Measurements from ENCODE around the gene SLC25A26.

Gene SLC25A26

DNA sequence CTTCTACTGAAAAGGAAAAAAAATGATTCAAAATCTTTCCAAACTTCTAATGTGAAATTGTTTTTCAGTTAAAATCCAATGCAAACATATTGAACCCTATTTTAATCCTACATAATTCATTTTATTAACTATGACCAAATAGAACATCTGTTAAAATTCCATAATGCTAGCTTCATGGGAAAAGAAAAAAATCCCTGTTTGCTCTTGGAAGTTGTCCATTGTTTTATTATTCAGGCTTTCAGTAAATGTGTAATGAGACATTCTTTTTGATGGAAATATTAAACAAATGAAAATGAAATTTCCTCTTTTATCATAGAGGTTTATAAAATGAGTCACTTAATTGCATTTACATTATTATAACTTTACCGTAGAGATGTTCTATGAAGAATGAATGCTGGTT lies 49.5 kb downstream of the SLC25A26 start:
- no peak overlapping the region for H3K4me3 ChIP-seq (ENCODE audit: low read length)
- H3K4me1 ChIP-seq (ENCODE audit: control insufficient read depth, low read length), result peaks cover 37% of the 10 kb centered on the region
- H3K79me2 ChIP-seq (ENCODE audit: control insufficient read depth, low read length), result peaks cover 3% of the 10 kb centered on the region
- TF ChIP-seq EZH2phosphoT487 (IDR thresholded peaks at IDR 0.05; ENCODE audit: borderline replicate concordance, low read length), result no peak
- TF ChIP-seq, protein P1, sequence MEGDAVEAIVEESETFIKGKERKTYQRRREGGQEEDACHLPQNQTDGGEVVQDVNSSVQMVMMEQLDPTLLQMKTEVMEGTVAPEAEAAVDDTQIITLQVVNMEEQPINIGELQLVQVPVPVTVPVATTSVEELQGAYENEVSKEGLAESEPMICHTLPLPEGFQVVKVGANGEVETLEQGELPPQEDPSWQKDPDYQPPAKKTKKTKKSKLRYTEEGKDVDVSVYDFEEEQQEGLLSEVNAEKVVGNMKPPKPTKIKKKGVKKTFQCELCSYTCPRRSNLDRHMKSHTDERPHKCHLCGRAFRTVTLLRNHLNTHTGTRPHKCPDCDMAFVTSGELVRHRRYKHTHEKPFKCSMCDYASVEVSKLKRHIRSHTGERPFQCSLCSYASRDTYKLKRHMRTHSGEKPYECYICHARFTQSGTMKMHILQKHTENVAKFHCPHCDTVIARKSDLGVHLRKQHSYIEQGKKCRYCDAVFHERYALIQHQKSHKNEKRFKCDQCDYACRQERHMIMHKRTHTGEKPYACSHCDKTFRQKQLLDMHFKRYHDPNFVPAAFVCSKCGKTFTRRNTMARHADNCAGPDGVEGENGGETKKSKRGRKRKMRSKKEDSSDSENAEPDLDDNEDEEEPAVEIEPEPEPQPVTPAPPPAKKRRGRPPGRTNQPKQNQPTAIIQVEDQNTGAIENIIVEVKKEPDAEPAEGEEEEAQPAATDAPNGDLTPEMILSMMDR (IDR thresholded peaks at IDR 0.05; ENCODE audit: low read depth, low read length, poor library complexity, severe bottlenecking), result no peak
- no peak overlapping the region for H3K4me2 ChIP-seq (ENCODE audit: low read length)
- H3K27ac ChIP-seq (ENCODE audit: low read depth, low read length), result no peak overlapping the region
- H3K9me2 ChIP-seq (replicated peaks; ENCODE audit: control insufficient read depth, low read length), result no peaks in the 10 kb centered on the region
- no peaks in the 10 kb centered on the region for H3K9me3 ChIP-seq (ENCODE audit: control insufficient read depth, insufficient read depth, low read length)
- H3K36me3 ChIP-seq (ENCODE audit: control insufficient read depth, low read length), result peaks cover 16% of the 10 kb centered on the region
- no peaks in the 10 kb centered on the region for H3K27me3 ChIP-seq (ENCODE audit: control insufficient read depth, low read length)
- H3F3A ChIP-seq (ENCODE audit: control insufficient read depth, insufficient read depth), result peaks cover under 1% of the 10 kb centered on the region; the same call in 1 of the 2 replicates
- H4K20me1 ChIP-seq (ENCODE audit: control insufficient read depth, insufficient read depth, low read depth, low read length), result no peaks in the 10 kb centered on the region

GRCh38 chr3:66270701-66271100 lies 49.9 kb downstream of the SLC25A26 start:
- no peaks in the 10 kb centered on the region for H3K27me3 ChIP-seq (ENCODE audit: control insufficient read depth, low read length)
- H3K4me1 ChIP-seq (ENCODE audit: control insufficient read depth, low read length), result peaks cover 34% of the 10 kb centered on the region
- peaks cover 3% of the 10 kb centered on the region for H3K79me2 ChIP-seq (ENCODE audit: control insufficient read depth, low read length)
- H3K4me3 ChIP-seq (ENCODE audit: low read length), result no peak overlapping the region
- H3K36me3 ChIP-seq (ENCODE audit: control insufficient read depth, low read length), result peaks cover 16% of the 10 kb centered on the region
- H3K9me3 ChIP-seq (ENCODE audit: control insufficient read depth, insufficient read depth, low read length), result no peaks in the 10 kb centered on the region
- H4K20me1 ChIP-seq (ENCODE audit: control insufficient read depth, insufficient read depth, low read depth, low read length), result no peaks in the 10 kb centered on the region
- no peaks in the 10 kb centered on the region for H3K9me2 ChIP-seq (replicated peaks; ENCODE audit: control insufficient read depth, low read length)
- TF ChIP-seq EZH2phosphoT487 (IDR thresholded peaks at IDR 0.05; ENCODE audit: borderline replicate concordance, low read length), result no peak
- TF ChIP-seq, protein P1 (IDR thresholded peaks at IDR 0.05; ENCODE audit: low read depth, low read length, poor library complexity, severe bottlenecking), result no peak
- H3K27ac ChIP-seq (ENCODE audit: low read depth, low read length), result no peak overlapping the region
- H3K4me2 ChIP-seq (ENCODE audit: low read length), result no peak overlapping the region
- peaks cover 4% of the 10 kb centered on the region; the same call in 1 of the 2 replicates for H3F3A ChIP-seq (ENCODE audit: control insufficient read depth, insufficient read depth)

DNA sequence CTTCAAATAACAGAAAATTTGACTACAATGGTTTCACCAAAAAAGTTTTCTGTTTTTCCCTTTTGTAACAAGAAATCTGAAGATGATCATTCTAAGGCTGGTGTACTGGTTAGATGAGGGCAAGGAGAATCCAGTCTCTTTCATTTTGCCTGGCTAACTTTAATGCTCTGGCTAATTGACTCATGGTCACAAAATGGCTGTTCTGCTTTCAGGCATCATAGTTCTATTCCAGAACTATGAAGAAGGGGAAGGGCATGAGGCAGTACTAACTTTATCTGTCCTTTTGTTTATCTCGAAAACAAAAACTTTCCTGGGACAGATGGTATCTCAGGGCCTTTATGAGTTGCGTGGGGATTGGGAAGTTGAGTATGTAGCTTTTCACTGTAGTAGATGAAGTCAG lies 50.4 kb downstream of the SLC25A26 start:
- no peak overlapping the region for H3K4me3 ChIP-seq (ENCODE audit: low read length)
- H3K27ac ChIP-seq (ENCODE audit: low read depth, low read length), result no peak overlapping the region
- H3K4me1 ChIP-seq (ENCODE audit: control insufficient read depth, low read length), result peaks cover 29% of the 10 kb centered on the region
- no peaks in the 10 kb centered on the region for H3K9me3 ChIP-seq (ENCODE audit: control insufficient read depth, insufficient read depth, low read length)
- no peaks in the 10 kb centered on the region for H4K20me1 ChIP-seq (ENCODE audit: control insufficient read depth, insufficient read depth, low read depth, low read length)
- H3F3A ChIP-seq (ENCODE audit: control insufficient read depth, insufficient read depth), result peaks cover 10% of the 10 kb centered on the region; the same call in 1 of the 2 replicates
- H3K79me2 ChIP-seq (ENCODE audit: control insufficient read depth, low read length), result peaks cover 3% of the 10 kb centered on the region
- no peak overlapping the region for H3K4me2 ChIP-seq (ENCODE audit: low read length)
- no peaks in the 10 kb centered on the region for H3K27me3 ChIP-seq (ENCODE audit: control insufficient read depth, low read length)
- no peaks in the 10 kb centered on the region for H3K9me2 ChIP-seq (replicated peaks; ENCODE audit: control insufficient read depth, low read length)
- no peak for TF ChIP-seq EZH2phosphoT487 (IDR thresholded peaks at IDR 0.05; ENCODE audit: borderline replicate concordance, low read length)
- TF ChIP-seq, protein P1 (IDR thresholded peaks at IDR 0.05; ENCODE audit: low read depth, low read length, poor library complexity, severe bottlenecking), result no peak
- H3K36me3 ChIP-seq (ENCODE audit: control insufficient read depth, low read length), result peaks cover 16% of the 10 kb centered on the region
